ENCODE results near the gene FOXA3. TPM values are rescaled to one million over a fixed set of nuclear protein-coding genes. Genes with fewer than 3 reads are reported as not detected.

The FOXA3 gene
- total and polyA plus RNA-seq, 2 of the 4 experiments (the other 2 are of a cell fraction): not detected

DNA sequence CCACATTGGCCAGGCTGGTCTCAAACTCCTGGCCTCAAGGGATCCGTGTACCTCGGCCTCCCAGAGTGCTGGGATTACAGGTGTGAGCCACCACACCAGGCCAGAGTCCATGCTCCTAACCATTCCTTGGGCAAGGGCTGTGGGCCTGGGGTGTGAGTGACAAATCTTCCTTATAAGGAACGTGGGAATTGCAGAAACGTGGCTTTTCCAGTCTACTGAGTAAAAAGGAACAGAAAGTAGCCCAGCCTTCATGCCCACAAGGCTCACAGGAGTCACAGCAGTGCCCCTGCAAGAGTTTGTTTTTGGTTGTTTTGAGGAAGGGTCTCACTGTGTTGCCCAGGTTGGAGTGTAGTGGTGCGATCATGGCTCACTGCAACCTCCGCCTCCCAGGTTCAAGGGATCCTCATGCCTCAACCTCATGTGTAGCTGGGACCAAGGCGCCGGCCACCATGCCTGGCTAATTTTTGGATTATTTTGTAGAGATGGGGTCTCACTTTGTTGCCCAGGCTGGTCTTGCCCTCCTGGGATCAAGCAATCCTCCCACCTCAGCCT, 33.2 kb downstream of the FOXA3 start:
- Histone ChIP-seq H4K20me1 (ENCODE audit: insufficient read depth, low read length) (0 out of 2 replicates have a peak, but pooled peaks cover 9% of the 10 kb centered on the region), H3K36me3 (ENCODE audit: control insufficient read depth, insufficient read depth, low read length) (peaks cover 32% of the 10 kb centered on the region), H4K91ac (ENCODE audit: insufficient read depth, low read depth, low read length) (no peak overlapping the region), H3K4me1 (ENCODE audit: control insufficient read depth, insufficient read depth, low read length) (0 out of 2 replicates have a peak, but pooled peaks cover 2% of the 10 kb centered on the region), H2BK5ac (ENCODE audit: low read depth, low read length, poor library complexity, severe bottlenecking) (no peak overlapping the region), H4K8ac (ENCODE audit: low read depth in 2 of 2, low read length in 2 of 2) (no peak overlapping the region), H3K27ac (ENCODE audit: insufficient read depth, low read length) (no peak overlapping the region), H4K5ac (ENCODE audit: low read depth, low read length) (no peak overlapping the region), H3K18ac (ENCODE audit: low read depth, low read length) (no peak overlapping the region), H3K14ac (replicated peaks; ENCODE audit: low read depth, low read length) (no peak overlapping the region), H2AFZ (replicated peaks; ENCODE audit: low read length, poor library complexity) (no peak overlapping the region), H3K4me3 (ENCODE audit: insufficient read depth, low read depth, low read length) (no peak overlapping the region), H3K27me3 (ENCODE audit: control insufficient read depth, insufficient read depth, low read length) (no peaks in the 10 kb centered on the region), H2BK20ac (ENCODE audit: low read depth, low read length) (no peak overlapping the region), H3K56ac (ENCODE audit: extremely low read depth, insufficient read depth, low read length) (no peak overlapping the region), H3K23ac (ENCODE audit: low read depth, low read length) (no peak overlapping the region), H2AK5ac (ENCODE audit: low read depth, low read length) (no peak overlapping the region), H3K9me3 (ENCODE audit: control insufficient read depth, insufficient read depth, low read length) (no peaks in the 10 kb centered on the region), H3K79me1 (ENCODE audit: low read depth in 1 of 2, low read length in 2 of 2) (peaks cover 13 to 21% of the 10 kb centered on the region in 2 experiments), H3K4me2 (ENCODE audit: low read depth, low read length) (no peak overlapping the region), H2BK15ac (ENCODE audit: low read depth, low read length) (no peak overlapping the region), H3K9me1 (ENCODE audit: insufficient read depth, low read length) (peaks cover 4% of the 10 kb centered on the region; the same call in 1 of the 2 replicates), H2AK9ac (replicated peaks; ENCODE audit: low read depth, low read length, poor library complexity) (no peak overlapping the region), H3K9ac (ENCODE audit: low read depth, low read length) (no peak overlapping the region), H3K4ac (ENCODE audit: low read depth, low read length) (no peak overlapping the region), H2BK120ac (ENCODE audit: low read depth, low read length) (no peak overlapping the region)
- dilution Hi-C loops (cut with HindIII; ENCODE audit: low sequenced_read_pairs, unreplicated experiment) (no loop called here), in situ Hi-C loops (cut with MboI; ENCODE audit: low sequenced_read_pairs) (no loop called here), intact Hi-C loops (cut with micrococcal nuclease) (no loop called here)
- DNase-seq (no peak), ATAC-seq (ENCODE audit: low read depth) (no peak)
- WGBS, 2 experiments (ENCODE audit: extremely low coverage in 2 of 2, insufficient read length in 1 of 2): 82% methylated on average over 3 of the region's 8 CpGs; no CpG with 5 or more reads in 1 of the 2 experiments
- ChIA-PET CTCF (no interaction called here), POLR2A (ENCODE audit: unreplicated experiment) (no interaction called here)
- BruUV-seq (replicated peaks): no TSS peak
- TF ChIP-seq CHD1 (IDR thresholded peaks at IDR 0.05; ENCODE audit: low read depth, low read length) (no peak), CEBPB (IDR thresholded peaks at IDR 0.05; ENCODE audit: low read depth, low read length) (no peak), SMC3 (IDR thresholded peaks at IDR 0.05; ENCODE audit: low read depth, low read length) (no peak), RCOR1 (IDR thresholded peaks at IDR 0.05; ENCODE audit: insufficient replicate concordance, low read length) (no peak), MXI1 (IDR thresholded peaks at IDR 0.05; ENCODE audit: borderline replicate concordance, low read depth, low read length) (no peak), BHLHE40 (IDR thresholded peaks at IDR 0.05; ENCODE audit: low read depth, low read length) (no peak), MAZ (IDR thresholded peaks at IDR 0.05; ENCODE audit: borderline replicate concordance, low read depth, low read length) (no peak), RFX5 (IDR thresholded peaks at IDR 0.05; ENCODE audit: low read depth, low read length) (no peak), RAD21 (IDR thresholded peaks at IDR 0.05; ENCODE audit: low read length) (no peak), NFE2L2 (IDR thresholded peaks at IDR 0.05; ENCODE audit: low read depth, low read length) (no peak), FOS (IDR thresholded peaks at IDR 0.05; ENCODE audit: low read depth, low read length) (no peak), POLR2A (IDR thresholded peaks at IDR 0.05; ENCODE audit: low read depth, low read length) (no peak)
- TF ChIP-seq, protein P1, sequence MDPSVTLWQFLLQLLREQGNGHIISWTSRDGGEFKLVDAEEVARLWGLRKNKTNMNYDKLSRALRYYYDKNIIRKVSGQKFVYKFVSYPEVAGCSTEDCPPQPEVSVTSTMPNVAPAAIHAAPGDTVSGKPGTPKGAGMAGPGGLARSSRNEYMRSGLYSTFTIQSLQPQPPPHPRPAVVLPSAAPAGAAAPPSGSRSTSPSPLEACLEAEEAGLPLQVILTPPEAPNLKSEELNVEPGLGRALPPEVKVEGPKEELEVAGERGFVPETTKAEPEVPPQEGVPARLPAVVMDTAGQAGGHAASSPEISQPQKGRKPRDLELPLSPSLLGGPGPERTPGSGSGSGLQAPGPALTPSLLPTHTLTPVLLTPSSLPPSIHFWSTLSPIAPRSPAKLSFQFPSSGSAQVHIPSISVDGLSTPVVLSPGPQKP (IDR thresholded peaks at IDR 0.05; ENCODE audit: borderline replicate concordance, low read depth, low read length): no peak
- TF ChIP-seq, protein P2, sequence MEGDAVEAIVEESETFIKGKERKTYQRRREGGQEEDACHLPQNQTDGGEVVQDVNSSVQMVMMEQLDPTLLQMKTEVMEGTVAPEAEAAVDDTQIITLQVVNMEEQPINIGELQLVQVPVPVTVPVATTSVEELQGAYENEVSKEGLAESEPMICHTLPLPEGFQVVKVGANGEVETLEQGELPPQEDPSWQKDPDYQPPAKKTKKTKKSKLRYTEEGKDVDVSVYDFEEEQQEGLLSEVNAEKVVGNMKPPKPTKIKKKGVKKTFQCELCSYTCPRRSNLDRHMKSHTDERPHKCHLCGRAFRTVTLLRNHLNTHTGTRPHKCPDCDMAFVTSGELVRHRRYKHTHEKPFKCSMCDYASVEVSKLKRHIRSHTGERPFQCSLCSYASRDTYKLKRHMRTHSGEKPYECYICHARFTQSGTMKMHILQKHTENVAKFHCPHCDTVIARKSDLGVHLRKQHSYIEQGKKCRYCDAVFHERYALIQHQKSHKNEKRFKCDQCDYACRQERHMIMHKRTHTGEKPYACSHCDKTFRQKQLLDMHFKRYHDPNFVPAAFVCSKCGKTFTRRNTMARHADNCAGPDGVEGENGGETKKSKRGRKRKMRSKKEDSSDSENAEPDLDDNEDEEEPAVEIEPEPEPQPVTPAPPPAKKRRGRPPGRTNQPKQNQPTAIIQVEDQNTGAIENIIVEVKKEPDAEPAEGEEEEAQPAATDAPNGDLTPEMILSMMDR (conservative IDR thresholded peaks at IDR 0.05; ENCODE audit: low read depth, low read length): no peak
- TF ChIP-seq, protein P3, sequence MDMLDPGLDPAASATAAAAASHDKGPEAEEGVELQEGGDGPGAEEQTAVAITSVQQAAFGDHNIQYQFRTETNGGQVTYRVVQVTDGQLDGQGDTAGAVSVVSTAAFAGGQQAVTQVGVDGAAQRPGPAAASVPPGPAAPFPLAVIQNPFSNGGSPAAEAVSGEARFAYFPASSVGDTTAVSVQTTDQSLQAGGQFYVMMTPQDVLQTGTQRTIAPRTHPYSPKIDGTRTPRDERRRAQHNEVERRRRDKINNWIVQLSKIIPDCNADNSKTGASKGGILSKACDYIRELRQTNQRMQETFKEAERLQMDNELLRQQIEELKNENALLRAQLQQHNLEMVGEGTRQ (IDR thresholded peaks at IDR 0.05; ENCODE audit: low read depth, low read length): no peak

Measured in IMR-90 (cell line).